Endodermal cell (in vitro differentiated cells): Measurements from ENCODE around the gene CLSTN2. TPM values are rescaled to one million over a fixed set of nuclear protein-coding genes. Genes with fewer than 3 reads are reported as not detected.

Experiments used
- DNase-seq: peaks from one replicate; pipeline ENCODE4 v3.0.0-alpha.2; 2017
- H3K27ac ChIP-seq: 2 replicates; pipeline ENCODE4 v1.5.1; 2013; ENCODE audit warnings: mild to moderate bottlenecking, low read depth, low read length, moderate library complexity
- H3K27me3 ChIP-seq: 2 replicates; pipeline ENCODE4 v1.6.1; 2013; ENCODE audit warnings: mild to moderate bottlenecking, low read length, moderate library complexity; ENCODE audit not compliant: insufficient read depth, control insufficient read depth, poor library complexity, severe bottlenecking
- H3K36me3 ChIP-seq: 2 replicates; pipeline ENCODE4 v1.7.0; 2013; ENCODE audit warnings: mild to moderate bottlenecking, low read length, moderate library complexity; ENCODE audit not compliant: control insufficient read depth, insufficient read depth
- H3K4me1 ChIP-seq: one replicate; pipeline ENCODE4 v1.7.0; 2013; ENCODE audit warnings: low read length; ENCODE audit not compliant: control insufficient read depth, insufficient read depth
- H3K4me3 ChIP-seq: 2 replicates; pipeline ENCODE4 v1.5.1; 2013; ENCODE audit warnings: mild to moderate bottlenecking, low read length, moderate library complexity
- H3K9ac ChIP-seq: 2 replicates; pipeline ENCODE4 v1.6.1; 2013; ENCODE audit warnings: mild to moderate bottlenecking, low read length, moderate library complexity; ENCODE audit not compliant: poor library complexity, severe bottlenecking; ENCODE audit errors: extremely low read depth
- H3K9me3 ChIP-seq: 2 replicates; pipeline ENCODE4 v1.6.1; 2013; ENCODE audit warnings: mild to moderate bottlenecking, low read length, moderate library complexity; ENCODE audit not compliant: control insufficient read depth
- H3K27ac Mint-ChIP-seq: 2 replicates; pipeline ENCODE4 v1.8.0; 2020; ENCODE audit warnings: mixed read lengths
- H3K27me3 Mint-ChIP-seq: 2 replicates; pipeline ENCODE4 v1.8.0; 2021; ENCODE audit warnings: mild to moderate bottlenecking, mixed read lengths; ENCODE audit not compliant: insufficient read depth
- H3K36me3 Mint-ChIP-seq: 2 replicates; pipeline ENCODE4 v1.8.0; 2020; ENCODE audit warnings: low read depth, mixed read lengths
- H3K4me1 Mint-ChIP-seq: 2 replicates; pipeline ENCODE4 v1.8.0; 2020; ENCODE audit warnings: mixed read lengths
- H3K4me3 Mint-ChIP-seq: 2 replicates; pipeline ENCODE4 v1.8.0; 2020; ENCODE audit warnings: mild to moderate bottlenecking, moderate library complexity, mixed read lengths
- H3K9me3 Mint-ChIP-seq: 2 replicates; pipeline ENCODE4 v1.8.0; 2020; ENCODE audit warnings: mild to moderate bottlenecking, mixed read lengths
- CTCF ChIP-seq: fragments of 200-600 bp; sonication (generic); conservative IDR thresholded peaks from 2 replicates; pipeline ENCODE4 v1.5.0; 2021; ENCODE audit warnings: antibody characterized with exemption, mild to moderate bottlenecking
- WGBS, 2 experiments: methylation state at CpG; one replicate each; pipeline versions ENCODE4 v1.1.5 to v1.1.7; 2013; ENCODE audit warnings: missing lambda C conversion rate in 2 of 2, mixed read lengths in 1 of 2; ENCODE audit not compliant: insufficient coverage in 1 of 2, insufficient read length in 1 of 2; 5-methylcytosine and 5-hydroxymethylcytosine counted together
- total RNA-seq, 2 donors: library from RNA; stranded (reverse); fragmentation: NEBNext Ultra II Directional in 1 of 2; extraction: Animal tissue kit (Norgen Biotek cat#: 25700) in 1 of 2; gene quantifications; 2 replicates in 1 of 2; 3 replicates in 1 of 2; pipeline ENCODE4 v1.2.1, GENCODE V29; 2021

CLSTN2 gene
- total RNA-seq, 2 donors from 2014 or later, result 0.13 to 0.42 TPM

GRCh38 chr3:140176526-140176925 lies 241.5 kb downstream of the CLSTN2 start:
- DNase-seq, result no peak
- Mint-ChIP-seq H3K27ac (no peak overlapping the region), H3K36me3 (no peaks in the 10 kb centered on the region), H3K4me3 (no peak overlapping the region), H3K9me3 (no peaks in the 10 kb centered on the region), H3K4me1 (peaks cover 25% of the 10 kb centered on the region), H3K27me3 (no peaks in the 10 kb centered on the region)
- 95 to 97% methylated on average over 2 to 4 of the region's 4 CpGs for WGBS, 2 experiments
- H3K4me1 ChIP-seq, result no peaks in the 10 kb centered on the region
- H3K9ac ChIP-seq, result no peak overlapping the region
- H3K4me3 ChIP-seq, result no peak overlapping the region
- TF ChIP-seq CTCF, result no peak
- H3K9me3 ChIP-seq, result no peaks in the 10 kb centered on the region
- no peaks in the 10 kb centered on the region for H3K36me3 ChIP-seq
- H3K27ac ChIP-seq, result no peak overlapping the region
- H3K27me3 ChIP-seq, result no peaks in the 10 kb centered on the region

- WGBS, 2 experiments, result 80 to 93% methylated on average over 1 to 3 of the region's 3 CpGs
- Histone ChIP-seq H3K27me3 (no peaks in the 10 kb centered on the region), H3K9ac (no peak overlapping the region), H3K4me3 (no peak overlapping the region), H3K36me3 (no peaks in the 10 kb centered on the region), H3K9me3 (no peaks in the 10 kb centered on the region), H3K4me1 (no peaks in the 10 kb centered on the region), H3K27ac (no peak overlapping the region)
- Mint-ChIP-seq H3K4me3 (no peak overlapping the region), H3K36me3 (no peaks in the 10 kb centered on the region), H3K27ac (no peak overlapping the region), H3K9me3 (no peaks in the 10 kb centered on the region), H3K4me1 (peaks cover 25% of the 10 kb centered on the region), H3K27me3 (peaks cover 2% of the 10 kb centered on the region)
- no peak for TF ChIP-seq CTCF
- no peak for DNase-seq
These were observed 243.0 kb downstream of the CLSTN2 start for GRCh38 chr3:140177943-140178342.

GRCh38 chr3:140178482-140178881 lies 243.5 kb downstream of the CLSTN2 start:
- WGBS, 2 experiments, result 86 to 98% methylated on average over 5 of the region's 5 CpGs

More at GRCh38 chr3:140178482-140178881, 243.5 kb downstream of the CLSTN2 start:
- Histone ChIP-seq H3K36me3 (no peaks in the 10 kb centered on the region), H3K4me1 (no peaks in the 10 kb centered on the region), H3K27me3 (no peaks in the 10 kb centered on the region), H3K9ac (no peak overlapping the region), H3K4me3 (no peak overlapping the region), H3K27ac (no peak overlapping the region), H3K9me3 (no peaks in the 10 kb centered on the region)
- no peak for DNase-seq
- Mint-ChIP-seq H3K4me3 (no peak overlapping the region), H3K27ac (no peak overlapping the region), H3K36me3 (no peaks in the 10 kb centered on the region), H3K27me3 (peaks cover 2% of the 10 kb centered on the region), H3K9me3 (no peaks in the 10 kb centered on the region), H3K4me1 (peaks cover 25% of the 10 kb centered on the region)
- no peak for TF ChIP-seq CTCF
